Upper lobe of left lung (tissue), 4 donors: Measurements from ENCODE around the gene KAT2B.

Source experiments
- EP300 ChIP-seq, 4 donors: sonication (generic); formaldehyde crosslinking; IDR thresholded peaks; one replicate each; pipeline ENCODE4 v1.5.1; 2017; ENCODE audit warnings: antibody characterized with exemption in 4 of 4, control low read depth in 2 of 4
- POLR2A ChIP-seq, 4 donors: fragments of 450-650 bp; IDR thresholded peaks; one replicate each; pipeline ENCODE4 v1.5.1; 2016 to 2017; ENCODE audit warnings: antibody characterized with exemption in 4 of 4, mild to moderate bottlenecking in 2 of 4
- POLR2AphosphoS5 ChIP-seq, 2 donors: sonication (generic); formaldehyde crosslinking; IDR thresholded peaks; one replicate each; pipeline ENCODE4 v1.5.1; 2017; ENCODE audit warnings: antibody characterized with exemption in 2 of 2
- TF ChIP-seq, protein P1 (sequence below), 6 experiments: fragments of 450-650 bp in 4 of 6; fragments of 200-600 bp in 2 of 6; sonication (generic) in 2 of 6; IDR thresholded peaks; one replicate each; pipeline ENCODE4 v1.5.1; 2016 to 2019; ENCODE audit warnings: antibody characterized with exemption in 6 of 6

DNA sequence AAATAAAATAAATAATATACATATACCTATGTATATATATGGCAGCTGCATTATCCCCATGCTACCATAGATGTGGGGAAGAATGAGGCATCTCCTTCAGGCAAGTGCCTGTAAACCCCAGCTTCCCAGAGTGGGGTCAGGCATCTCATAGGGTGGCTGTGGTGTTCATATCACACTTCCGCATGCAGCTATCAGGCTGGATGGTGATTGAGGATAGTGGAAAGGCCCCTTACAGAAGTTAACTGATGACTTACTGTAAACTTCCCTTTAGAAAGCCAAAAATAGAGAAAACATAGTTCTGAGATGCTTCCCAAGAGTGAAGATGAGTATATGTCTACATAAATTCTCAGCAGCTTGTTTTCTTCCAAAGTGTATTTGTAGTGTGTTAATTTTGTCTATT is 24.7 kb upstream of the KAT2B start:
- TF ChIP-seq, protein P1, sequence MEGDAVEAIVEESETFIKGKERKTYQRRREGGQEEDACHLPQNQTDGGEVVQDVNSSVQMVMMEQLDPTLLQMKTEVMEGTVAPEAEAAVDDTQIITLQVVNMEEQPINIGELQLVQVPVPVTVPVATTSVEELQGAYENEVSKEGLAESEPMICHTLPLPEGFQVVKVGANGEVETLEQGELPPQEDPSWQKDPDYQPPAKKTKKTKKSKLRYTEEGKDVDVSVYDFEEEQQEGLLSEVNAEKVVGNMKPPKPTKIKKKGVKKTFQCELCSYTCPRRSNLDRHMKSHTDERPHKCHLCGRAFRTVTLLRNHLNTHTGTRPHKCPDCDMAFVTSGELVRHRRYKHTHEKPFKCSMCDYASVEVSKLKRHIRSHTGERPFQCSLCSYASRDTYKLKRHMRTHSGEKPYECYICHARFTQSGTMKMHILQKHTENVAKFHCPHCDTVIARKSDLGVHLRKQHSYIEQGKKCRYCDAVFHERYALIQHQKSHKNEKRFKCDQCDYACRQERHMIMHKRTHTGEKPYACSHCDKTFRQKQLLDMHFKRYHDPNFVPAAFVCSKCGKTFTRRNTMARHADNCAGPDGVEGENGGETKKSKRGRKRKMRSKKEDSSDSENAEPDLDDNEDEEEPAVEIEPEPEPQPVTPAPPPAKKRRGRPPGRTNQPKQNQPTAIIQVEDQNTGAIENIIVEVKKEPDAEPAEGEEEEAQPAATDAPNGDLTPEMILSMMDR (IDR thresholded peaks at IDR 0.05) = no peak
- TF ChIP-seq POLR2A (IDR thresholded peaks at IDR 0.05) (no peak), EP300 (IDR thresholded peaks at IDR 0.05) (no peak), POLR2AphosphoS5 (IDR thresholded peaks at IDR 0.05) (no peak)
